ENCODE results near the gene TDRD15. TPM values are rescaled to one million over a fixed set of nuclear protein-coding genes. Genes with fewer than 3 reads are reported as not detected.

Gene TDRD15
- polyA plus RNA-seq, 2 of the 4 experiments (the other 2 are of a cell fraction), result not detected

GRCh38 chr2:21096458-21096857, 27.3 kb upstream of the TDRD15 start:
- CTCF ChIA-PET, result interaction anchor here (1.2 to 1.5 kb wide), 2 partner anchors 9 to 133 kb away, joined by 4 to 5 read pairs; no protein-coding TSS in a partner anchor
- TF ChIP-seq JUNB (IDR thresholded peaks at IDR 0.05) (no peak), NR3C1 (IDR thresholded peaks at IDR 0.05) (no peak), ZNF302 (CRISPR knock-in tag; IDR thresholded peaks at IDR 0.05) (no peak), HES2 (IDR thresholded peaks at IDR 0.05) (no peak), FOSB (CRISPR knock-in tag; IDR thresholded peaks at IDR 0.05) (no peak), CTCF (IDR thresholded peaks at IDR 0.05) (no peak), KDM5A (IDR thresholded peaks at IDR 0.05) (no peak), POLR2A (IDR thresholded peaks at IDR 0.05; ENCODE audit: low read length) (no peak), RARB (CRISPR knock-in tag; IDR thresholded peaks at IDR 0.05) (no peak), HOXB13 (CRISPR knock-in tag; IDR thresholded peaks at IDR 0.05; ENCODE audit: low read depth) (no peak), RFX5 (IDR thresholded peaks at IDR 0.05) (no peak), CBX8 (IDR thresholded peaks at IDR 0.05) (no peak), RAD21 (conservative IDR thresholded peaks at IDR 0.05 in 1 of 2, IDR thresholded peaks at IDR 0.05 in 1 of 2) (no peak), E2F6 (IDR thresholded peaks at IDR 0.05; ENCODE audit: borderline replicate concordance, low read depth) (no peak), SMC3 (IDR thresholded peaks at IDR 0.05) (no peak), SREBF2 (IDR thresholded peaks at IDR 0.05) (no peak), CBX2 (IDR thresholded peaks at IDR 0.05; ENCODE audit: borderline replicate concordance, low read depth) (no peak), KDM1A (IDR thresholded peaks at IDR 0.05; ENCODE audit: low read depth) (no peak), FOSL2 (IDR thresholded peaks at IDR 0.05) (no peak), FOSL2 (CRISPR knock-in tag; IDR thresholded peaks at IDR 0.05) (no peak)
- TF ChIP-seq, protein P1, sequence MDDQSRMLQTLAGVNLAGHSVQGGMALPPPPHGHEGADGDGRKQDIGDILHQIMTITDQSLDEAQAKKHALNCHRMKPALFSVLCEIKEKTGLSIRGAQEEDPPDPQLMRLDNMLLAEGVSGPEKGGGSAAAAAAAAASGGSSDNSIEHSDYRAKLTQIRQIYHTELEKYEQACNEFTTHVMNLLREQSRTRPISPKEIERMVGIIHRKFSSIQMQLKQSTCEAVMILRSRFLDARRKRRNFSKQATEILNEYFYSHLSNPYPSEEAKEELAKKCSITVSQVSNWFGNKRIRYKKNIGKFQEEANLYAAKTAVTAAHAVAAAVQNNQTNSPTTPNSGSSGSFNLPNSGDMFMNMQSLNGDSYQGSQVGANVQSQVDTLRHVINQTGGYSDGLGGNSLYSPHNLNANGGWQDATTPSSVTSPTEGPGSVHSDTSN (IDR thresholded peaks at IDR 0.05), result no peak
- no peak for DNase-seq (ENCODE audit: low read depth in 1 of 2, low spot score in 1 of 2)
- no peak for ATAC-seq
- Histone ChIP-seq H3K4me1 (no peaks in the 10 kb centered on the region), H3K27ac (no peak overlapping the region), H3K9me3 (no peaks in the 10 kb centered on the region), H3K4me3 (no peak overlapping the region), H3K4me2 (no peak overlapping the region)
- POLR2A ChIA-PET, result no interaction called here
- FAIRE-seq, result no peak
- WGBS (ENCODE audit: missing lambda C conversion rate), result 15% methylated on average over 1 of the region's 1 CpG

DNA sequence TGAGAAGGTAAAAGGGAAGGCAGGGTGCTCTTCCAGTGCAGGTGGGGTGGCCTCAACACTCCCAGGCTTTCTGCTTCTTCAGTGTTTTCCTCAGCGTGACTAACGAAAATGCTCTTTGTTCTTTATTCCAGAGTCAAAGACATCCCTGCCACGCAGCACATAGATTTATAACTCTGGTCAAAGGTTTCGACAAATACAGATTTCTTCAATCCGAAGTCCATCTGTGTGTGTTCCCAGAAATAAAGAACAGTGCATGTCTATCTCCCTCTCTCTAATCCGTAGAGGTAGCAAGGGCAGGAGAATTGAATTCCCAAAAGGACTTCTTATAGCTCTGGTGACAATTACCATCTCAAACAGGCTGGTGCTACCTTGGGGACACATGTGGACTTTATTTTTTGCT, 26.4 kb upstream of the TDRD15 start:
- no peak overlapping the region for H3K4me2 ChIP-seq
- CTCF ChIA-PET, result interaction anchor here (1.5 kb wide), 1 partner anchor 134 kb away, joined by 5 read pairs; no protein-coding TSS in a partner anchor
- ATAC-seq, result no peak
- H3K4me1 ChIP-seq, result no peaks in the 10 kb centered on the region
- no peak overlapping the region for H3K27ac ChIP-seq
- no peak for DNase-seq (ENCODE audit: low read depth in 1 of 2, low spot score in 1 of 2)
- no peak for TF ChIP-seq HDAC2 (IDR thresholded peaks at IDR 0.05)
- TF ChIP-seq NR3C1 (IDR thresholded peaks at IDR 0.05), result no peak
- TF ChIP-seq CEBPB (IDR thresholded peaks at IDR 0.05), result no peak
- no peak for TF ChIP-seq USF2 (IDR thresholded peaks at IDR 0.05)
- TF ChIP-seq, protein P2, sequence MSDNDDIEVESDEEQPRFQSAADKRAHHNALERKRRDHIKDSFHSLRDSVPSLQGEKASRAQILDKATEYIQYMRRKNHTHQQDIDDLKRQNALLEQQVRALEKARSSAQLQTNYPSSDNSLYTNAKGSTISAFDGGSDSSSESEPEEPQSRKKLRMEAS (IDR thresholded peaks at IDR 0.05), result no peak
- no peak for TF ChIP-seq MYC (IDR thresholded peaks at IDR 0.05; ENCODE audit: borderline replicate concordance, low read length)
- TF ChIP-seq CTCF (IDR thresholded peaks at IDR 0.05), result no peak
- no peak for TF ChIP-seq CBX8 (IDR thresholded peaks at IDR 0.05)
- no peak for TF ChIP-seq KDM1A (IDR thresholded peaks at IDR 0.05; ENCODE audit: low read depth)
- TF ChIP-seq ZSCAN20 (CRISPR knock-in tag; IDR thresholded peaks at IDR 0.05), result no peak
- TF ChIP-seq GATA3 (IDR thresholded peaks at IDR 0.05; ENCODE audit: borderline replicate concordance), result no peak
- no peak for TF ChIP-seq FOXS1 (CRISPR knock-in tag; IDR thresholded peaks at IDR 0.05)
- no peak for TF ChIP-seq MAFK (IDR thresholded peaks at IDR 0.05; ENCODE audit: partially characterized antibody)
- TF ChIP-seq MAZ (IDR thresholded peaks at IDR 0.05; ENCODE audit: borderline replicate concordance, low read depth, low read length), result no peak
- no peak for TF ChIP-seq HES2 (IDR thresholded peaks at IDR 0.05)
- no peak for TF ChIP-seq RARB (CRISPR knock-in tag; IDR thresholded peaks at IDR 0.05)
- FAIRE-seq, result no peak
- no peak overlapping the region for H3K4me3 ChIP-seq
- WGBS (ENCODE audit: missing lambda C conversion rate), result 5% methylated on average over 6 of the region's 6 CpGs
- H3K9me3 ChIP-seq, result no peaks in the 10 kb centered on the region
- POLR2A ChIA-PET, result no interaction called here
